Measurements from ENCODE around the gene LYPD6B. TPM values are rescaled to one million over a fixed set of nuclear protein-coding genes. Genes with fewer than 3 reads are reported as not detected.

Gene LYPD6B
- total and polyA plus RNA-seq, 2 experiments from 2014 or later, result 1.7 to 3.6 TPM

GRCh38 chr2:149015926-149016563 is 22.5 kb upstream of the LYPD6B start:
- no peaks in the 10 kb centered on the region for H3F3A ChIP-seq (replicated peaks; ENCODE audit: low read depth)
- TF ChIP-seq CTCF (conservative IDR thresholded peaks at IDR 0.05; ENCODE audit: low read depth in 2 of 2) (no peak), EZH2 (IDR thresholded peaks at IDR 0.05; ENCODE audit: low read depth, unreplicated experiment) (no peak), ETS1 (IDR thresholded peaks at IDR 0.05) (no peak), POLR2AphosphoS5 (IDR thresholded peaks at IDR 0.05; ENCODE audit: low read depth) (no peak), ZNF114 (CRISPR knock-in tag; IDR thresholded peaks at IDR 0.05) (no peak), STAT1 (IDR thresholded peaks at IDR 0.05; ENCODE audit: unreplicated experiment) (no peak), ZNF331 (CRISPR knock-in tag; IDR thresholded peaks at IDR 0.05; ENCODE audit: low read depth) (no peak)
- H3K4me3 ChIP-seq, result no peak overlapping the region
- H3K79me2 ChIP-seq (replicated peaks; ENCODE audit: insufficient read depth), result no peaks in the 10 kb centered on the region
- Mint-ChIP-seq H3K4me3 (no peak overlapping the region), H3K27ac (no peak overlapping the region), H3K9me3 (no peaks in the 10 kb centered on the region), H3K27me3 (ENCODE audit: insufficient read depth, low read depth, poor library complexity) (peaks cover 5% of the 10 kb centered on the region), H3K36me3 (ENCODE audit: low read depth) (peaks cover 21% of the 10 kb centered on the region), H3K4me1 (peaks cover 17% of the 10 kb centered on the region)
- 0 out of 2 replicates have a peak, but pooled peaks cover 3% of the 10 kb centered on the region for H4K20me1 ChIP-seq (replicated peaks; ENCODE audit: insufficient read depth)
- DNase-seq (ENCODE audit: low spot score) (no peak), ATAC-seq (no peak)
- H3K4me1 ChIP-seq (ENCODE audit: insufficient read depth), result no peaks in the 10 kb centered on the region; the same call in 1 of the 2 replicates
- no peak overlapping the region for H3K27ac ChIP-seq (ENCODE audit: low read depth)
- H3K36me3 ChIP-seq (ENCODE audit: insufficient read depth), result peaks cover 16% of the 10 kb centered on the region; the same call in 1 of the 2 replicates
- no peak overlapping the region for H2AFZ ChIP-seq
- no peaks in the 10 kb centered on the region for H3K27me3 ChIP-seq (ENCODE audit: insufficient read depth)
- no peaks in the 10 kb centered on the region for H3K9me2 ChIP-seq (ENCODE audit: insufficient read depth)
- H3K4me2 ChIP-seq, result no peak overlapping the region

- H3K27ac Mint-ChIP-seq, result no peak overlapping the region
- no peaks in the 10 kb centered on the region for H3K27me3 ChIP-seq (ENCODE audit: insufficient read depth)
- H3K79me2 ChIP-seq (replicated peaks; ENCODE audit: insufficient read depth), result no peaks in the 10 kb centered on the region
- H3K4me2 ChIP-seq, result no peak overlapping the region
- H3K4me3 Mint-ChIP-seq, result no peak overlapping the region
- H4K20me1 ChIP-seq (replicated peaks; ENCODE audit: insufficient read depth), result 0 out of 2 replicates have a peak, but pooled peaks cover 3% of the 10 kb centered on the region
- H2AFZ ChIP-seq, result no peak overlapping the region
- H3K4me3 ChIP-seq, result no peak overlapping the region
- H3K9me2 ChIP-seq (ENCODE audit: insufficient read depth), result no peaks in the 10 kb centered on the region
- H3K4me1 ChIP-seq (ENCODE audit: insufficient read depth), result no peaks in the 10 kb centered on the region; the same call in 1 of the 2 replicates
- ATAC-seq (peak; percentile 88), DNase-seq (ENCODE audit: low spot score) (peak; percentile 94)
- peaks cover 17% of the 10 kb centered on the region for H3K4me1 Mint-ChIP-seq
- H3K36me3 ChIP-seq (ENCODE audit: insufficient read depth), result 0 out of 2 replicates have a peak, but pooled peaks cover 3% of the 10 kb centered on the region
- H3F3A ChIP-seq (replicated peaks; ENCODE audit: low read depth), result no peaks in the 10 kb centered on the region
- H3K27ac ChIP-seq (ENCODE audit: low read depth), result no peak overlapping the region
- peaks cover 11% of the 10 kb centered on the region for H3K36me3 Mint-ChIP-seq (ENCODE audit: low read depth)
- H3K9me3 Mint-ChIP-seq, result no peaks in the 10 kb centered on the region
- peaks cover 5% of the 10 kb centered on the region for H3K27me3 Mint-ChIP-seq (ENCODE audit: insufficient read depth, low read depth, poor library complexity)
- TF ChIP-seq ZNF114 (CRISPR knock-in tag; IDR thresholded peaks at IDR 0.05) (no peak), CTCF (conservative IDR thresholded peaks at IDR 0.05; ENCODE audit: low read depth in 2 of 2) (peak; percentile 93 to 96)
Observed at GRCh38 chr2:149017116-149017985, 21.1 kb upstream of the LYPD6B start.
